Breast epithelium (tissue), 4 donors: ENCODE data around the gene XAF1. TPM values are rescaled to one million over a fixed set of nuclear protein-coding genes. Genes with fewer than 3 reads are reported as not detected.
A peak's percentile ranks its signal among the peaks of the same experiment; 100 is the strongest.
"Not testable (repeated sequence)": the region's sequence is repeated elsewhere in the genome, so short reads cannot be mapped to it uniquely, and the experiment has no call there.

Experiments used
- DNase-seq, 2 donors: peaks; one replicate each; pipeline ENCODE4 v3.0.0-alpha.2; 2019; ENCODE audit warnings: low spot score in 2 of 2
- H3K27ac ChIP-seq, 2 donors: fragments of 200-600 bp; sonication (generic) in 1 of 2; one replicate each; pipeline ENCODE4 v1.5.1; 2016 to 2019; ENCODE audit warnings: mild to moderate bottlenecking in 1 of 2
- H3K27me3 ChIP-seq, 2 donors: fragments of 200-600 bp; sonication (generic) in 1 of 2; one replicate each; pipeline versions ENCODE4 v1.5.1 to v1.6.0; 2017 to 2019; ENCODE audit warnings: control low read depth in 1 of 2, mild to moderate bottlenecking in 1 of 2
- H3K36me3 ChIP-seq: fragments of 200-600 bp; one replicate; pipeline ENCODE4 v1.5.1; 2019
- H3K4me1 ChIP-seq, 2 donors: fragments of 200-600 bp; sonication (generic); one replicate each; pipeline ENCODE4 v1.5.1; 2016 to 2019; ENCODE audit warnings: control low read depth in 1 of 2
- H3K4me3 ChIP-seq, 3 donors: fragments of 200-600 bp; sonication (generic); 1 replicate in 2 of 3; 2 replicates in 1 of 3; pipeline ENCODE4 v1.5.1; 2016 to 2019; ENCODE audit warnings: mild to moderate bottlenecking in 3 of 3, moderate library complexity in 2 of 3
- H3K9me3 ChIP-seq, 2 donors: fragments of 200-600 bp; sonication (generic) in 1 of 2; one replicate each; pipeline ENCODE4 v1.5.1; 2016 to 2019; ENCODE audit warnings: control low read depth in 1 of 2
- CTCF ChIP-seq, 3 donors: fragments of 450-650 bp; IDR thresholded peaks; one replicate each; pipeline ENCODE4 v1.5.1; 2016 to 2017; ENCODE audit warnings: antibody characterized with exemption in 3 of 3, mild to moderate bottlenecking in 3 of 3, moderate library complexity in 3 of 3
- POLR2A ChIP-seq: fragments of 450-650 bp; IDR thresholded peaks from one replicate; pipeline ENCODE4 v1.6.1; 2016; ENCODE audit warnings: antibody characterized with exemption, mild to moderate bottlenecking, moderate library complexity
- POLR2AphosphoS5 ChIP-seq, 3 donors: sonication (generic); formaldehyde crosslinking; IDR thresholded peaks; one replicate each; pipeline ENCODE4 v1.6.1; 2017; ENCODE audit warnings: antibody characterized with exemption in 3 of 3
- intact Hi-C: fragments of 100-400 bp; cut with DNase I; formaldehyde crosslinking; loops from one replicate; pipeline ENCODE4 v1.15.1; 2023; ENCODE audit warnings: low total_unique reads
- total RNA-seq, 3 donors: library from RNA; depleted of rRNA; stranded (reverse); fragments of >200 nt; gene quantifications; one replicate each; pipeline ENCODE4 v1.1.0, GENCODE V29; 2016

Gene XAF1
- total RNA-seq, 3 donors from 2014 or later = 15.2 to 25.6 (median 25.2) TPM

- no peak for TF ChIP-seq POLR2A
- H3K36me3 ChIP-seq = no peaks in the 10 kb centered on the region
- H3K27me3 ChIP-seq = no peaks in the 10 kb centered on the region
- no peak overlapping the region for H3K4me3 ChIP-seq
- DNase-seq = no peak
- no peaks in the 10 kb centered on the region for H3K4me1 ChIP-seq
- intact Hi-C loops = no loop called here
- no peak overlapping the region for H3K27ac ChIP-seq
- H3K9me3 ChIP-seq = no peaks in the 10 kb centered on the region
Measured at GRCh38 chr17:6724009-6724408, 31.8 kb upstream of the XAF1 start.

- Histone ChIP-seq H3K4me1 (no peaks in the 10 kb centered on the region), H3K27me3 (no peaks in the 10 kb centered on the region), H3K4me3 (no peak overlapping the region), H3K9me3 (no peaks in the 10 kb centered on the region), H3K27ac (no peak overlapping the region), H3K36me3 (no peaks in the 10 kb centered on the region)
- TF ChIP-seq POLR2AphosphoS5 (IDR thresholded peaks at IDR 0.05) (no peak), CTCF (IDR thresholded peaks at IDR 0.05) (no peak), POLR2A (no peak)
- no peak for DNase-seq
- intact Hi-C loops = no loop called here
Measured at GRCh38 chr17:6729531-6729930, 26.3 kb upstream of the XAF1 start.

- intact Hi-C loops = not testable (repeated sequence)
Measured at GRCh38 chr17:6746665-6747064, 9.2 kb upstream of the XAF1 start.

GRCh38 chr17:6748617-6749016, 7.2 kb upstream of the XAF1 start:
- no peaks in the 10 kb centered on the region for H3K9me3 ChIP-seq
- H3K4me3 ChIP-seq = no peak overlapping the region
- intact Hi-C loops = no loop called here
- no peak overlapping the region for H3K27ac ChIP-seq
- no peak for DNase-seq
- H3K36me3 ChIP-seq = no peaks in the 10 kb centered on the region
- peaks cover 12 to 15% of the 10 kb centered on the region in 2 donors for H3K4me1 ChIP-seq
- TF ChIP-seq POLR2A (no peak), CTCF (IDR thresholded peaks at IDR 0.05) (no peak), POLR2AphosphoS5 (IDR thresholded peaks at IDR 0.05) (no peak)
- no peaks in the 10 kb centered on the region for H3K27me3 ChIP-seq

More at GRCh38 chr17:6746665-6747064, 9.2 kb upstream of the XAF1 start:
- DNase-seq, H3K4me3 ChIP-seq, H3K9me3 ChIP-seq, H3K4me1 ChIP-seq, H3K27ac ChIP-seq, H3K27me3 ChIP-seq, H3K36me3 ChIP-seq: not testable (repeated sequence)

- Histone ChIP-seq H3K36me3 (no peaks in the 10 kb centered on the region), H3K4me1 (peaks cover 14 to 19% of the 10 kb centered on the region in 2 donors), H3K4me3 (no peak overlapping the region), H3K27me3 (no peaks in the 10 kb centered on the region), H3K9me3 (no peaks in the 10 kb centered on the region), H3K27ac (no peak overlapping the region)
- no peak for DNase-seq
- intact Hi-C loops = no loop called here
- no peak for TF ChIP-seq POLR2AphosphoS5 (IDR thresholded peaks at IDR 0.05)
- no peak for TF ChIP-seq POLR2A
- no peak for TF ChIP-seq CTCF (IDR thresholded peaks at IDR 0.05)
Measured at GRCh38 chr17:6749519-6749918, 6.3 kb upstream of the XAF1 start.

GRCh38 chr17:6752068-6752909, 3.6 kb upstream of the XAF1 start:
- TF ChIP-seq CTCF (IDR thresholded peaks at IDR 0.05) (no peak), POLR2AphosphoS5 (IDR thresholded peaks at IDR 0.05) (peak; percentile 13 to 55 (median 48))
- no peaks in the 10 kb centered on the region for H3K36me3 ChIP-seq
- H3K4me1 ChIP-seq = peaks cover 14 to 24% of the 10 kb centered on the region in 2 donors
- peak overlapping the region in 1 of 3 donors; percentile 31 for H3K4me3 ChIP-seq
- peak overlapping the region; percentile 92 to 93 for H3K27ac ChIP-seq
- DNase-seq = peak in 1 of 2 donors; percentile 70
- H3K9me3 ChIP-seq = no peaks in the 10 kb centered on the region
- no peaks in the 10 kb centered on the region for H3K27me3 ChIP-seq
- intact Hi-C loops = no loop called here
